ENCODE results near the gene WDTC1.
A peak's percentile ranks its signal among the peaks of the same experiment; 100 is the strongest.

The WDTC1 gene

GRCh38 chr1:27300341-27301051, 66.1 kb downstream of the WDTC1 start:
- DNase-seq (ENCODE audit: low read depth in 2 of 2, low spot score in 1 of 2), result peak; percentile 48 to 56

GRCh38 chr1:27301052-27301422, 66.6 kb downstream of the WDTC1 start:
- no peak for DNase-seq (ENCODE audit: low read depth in 2 of 2, low spot score in 1 of 2)

GRCh38 chr1:27301582-27302199, 67.3 kb downstream of the WDTC1 start:
- DNase-seq (ENCODE audit: low read depth in 2 of 2, low spot score in 1 of 2), result no peak

GRCh38 chr1:27302612-27303011, 68.2 kb downstream of the WDTC1 start:
- no peak for DNase-seq (ENCODE audit: low read depth in 2 of 2, low spot score in 1 of 2)

- no peak for DNase-seq (ENCODE audit: low read depth in 2 of 2, low spot score in 1 of 2)
Measured at GRCh38 chr1:27303509-27303908, 69.1 kb downstream of the WDTC1 start.

GRCh38 chr1:27306071-27306470, 71.6 kb downstream of the WDTC1 start:
- no peak for DNase-seq (ENCODE audit: low read depth in 2 of 2, low spot score in 1 of 2)

GRCh38 chr1:27306892-27307761, 72.7 kb downstream of the WDTC1 start:
- DNase-seq (ENCODE audit: low read depth in 2 of 2, low spot score in 1 of 2), result no peak

- no peak for DNase-seq (ENCODE audit: low read depth in 2 of 2, low spot score in 1 of 2)
Measured at GRCh38 chr1:27307874-27308598, 73.6 kb downstream of the WDTC1 start.

GRCh38 chr1:27314169-27314568, 79.7 kb downstream of the WDTC1 start:
- no peak for DNase-seq (ENCODE audit: low read depth in 2 of 2, low spot score in 1 of 2)

GRCh38 chr1:27314737-27315136, 80.3 kb downstream of the WDTC1 start:
- no peak for DNase-seq (ENCODE audit: low read depth in 2 of 2, low spot score in 1 of 2)

- no peak for DNase-seq (ENCODE audit: low read depth in 2 of 2, low spot score in 1 of 2)
Measured at GRCh38 chr1:27316860-27317259, 82.4 kb downstream of the WDTC1 start.

GRCh38 chr1:27318136-27318535, 83.7 kb downstream of the WDTC1 start:
- DNase-seq (ENCODE audit: low read depth in 2 of 2, low spot score in 1 of 2), result no peak

- DNase-seq (ENCODE audit: low read depth in 2 of 2, low spot score in 1 of 2), result no peak
Measured at GRCh38 chr1:27318596-27318995, 84.2 kb downstream of the WDTC1 start.

- DNase-seq (ENCODE audit: low read depth in 2 of 2, low spot score in 1 of 2), result peak; percentile 91 to 95
Measured at GRCh38 chr1:27321813-27322568, 87.6 kb downstream of the WDTC1 start, which contains the start of gene TMEM222. Gene TMEM222 (plus strand): TSS chr1:27322163. CDS start chr1:27322198, 35 bp downstream.

GRCh38 chr1:27322569-27323240, 88.3 kb downstream of the WDTC1 start:
- no peak for DNase-seq (ENCODE audit: low read depth in 2 of 2, low spot score in 1 of 2)

GRCh38 chr1:27325286-27325685, 90.9 kb downstream of the WDTC1 start:
- DNase-seq (ENCODE audit: low read depth in 2 of 2, low spot score in 1 of 2), result no peak

- DNase-seq (ENCODE audit: low read depth in 2 of 2, low spot score in 1 of 2), result no peak
Measured at GRCh38 chr1:27327964-27328363, 93.5 kb downstream of the WDTC1 start.

- no peak for DNase-seq (ENCODE audit: low read depth in 2 of 2, low spot score in 1 of 2)
Measured at GRCh38 chr1:27330786-27331185, 96.4 kb downstream of the WDTC1 start.

- no peak for DNase-seq (ENCODE audit: low read depth in 2 of 2, low spot score in 1 of 2)
Measured at GRCh38 chr1:27331426-27331825, 97.0 kb downstream of the WDTC1 start.

- DNase-seq (ENCODE audit: low read depth in 2 of 2, low spot score in 1 of 2), result no peak
Measured at GRCh38 chr1:27331922-27332321, 97.5 kb downstream of the WDTC1 start.
